ENCODE results near the gene ACSM6.

ACSM6 gene

GRCh38 chr10:95242581-95243317, 48.7 kb downstream of the ACSM6 start:
- DNase-seq = peak in 4 of 10 donors; percentile 20 to 52 (median 42)
- intact Hi-C loops (cut with DNase I) = loop anchor here (1.0 to 2.0 kb wide), 2 partner anchors 59 to 110 kb away; no protein-coding TSS in a partner anchor

- no peak for DNase-seq
- intact Hi-C loops (cut with DNase I) = loop anchor here (1.0 to 2.0 kb wide), 2 partner anchors 60 to 110 kb away; no protein-coding TSS in a partner anchor
Measured at GRCh38 chr10:95243318-95243617, 49.2 kb downstream of the ACSM6 start.

DNA sequence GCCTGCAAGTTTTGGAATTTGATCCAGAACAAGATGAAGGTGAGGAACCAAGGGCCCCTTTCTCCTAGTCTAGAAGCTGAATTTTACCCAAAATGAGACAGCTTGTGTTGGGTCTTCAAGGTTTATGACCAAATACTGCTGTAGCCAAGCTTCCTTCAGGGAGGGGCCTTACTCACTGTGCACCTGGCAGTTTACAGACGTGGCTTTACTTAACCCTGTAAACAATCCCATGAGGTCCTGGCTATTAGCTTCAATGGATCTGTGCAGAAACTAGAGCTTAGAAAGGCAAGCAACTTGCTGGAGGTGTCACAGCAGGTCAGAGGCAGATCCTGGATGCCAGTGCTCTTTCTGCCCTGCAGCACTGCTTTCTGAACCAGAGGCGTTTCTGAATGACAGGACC, 50.1 kb downstream of the ACSM6 start:
- intact Hi-C loops (cut with DNase I) = no loop called here
- no peak for DNase-seq

- no peak for DNase-seq
- intact Hi-C loops (cut with DNase I) = loop anchor here (2.0 kb wide), 1 partner anchor 117 kb away; no protein-coding TSS in a partner anchor
Measured at GRCh38 chr10:95245425-95246055, 51.5 kb downstream of the ACSM6 start.

DNA sequence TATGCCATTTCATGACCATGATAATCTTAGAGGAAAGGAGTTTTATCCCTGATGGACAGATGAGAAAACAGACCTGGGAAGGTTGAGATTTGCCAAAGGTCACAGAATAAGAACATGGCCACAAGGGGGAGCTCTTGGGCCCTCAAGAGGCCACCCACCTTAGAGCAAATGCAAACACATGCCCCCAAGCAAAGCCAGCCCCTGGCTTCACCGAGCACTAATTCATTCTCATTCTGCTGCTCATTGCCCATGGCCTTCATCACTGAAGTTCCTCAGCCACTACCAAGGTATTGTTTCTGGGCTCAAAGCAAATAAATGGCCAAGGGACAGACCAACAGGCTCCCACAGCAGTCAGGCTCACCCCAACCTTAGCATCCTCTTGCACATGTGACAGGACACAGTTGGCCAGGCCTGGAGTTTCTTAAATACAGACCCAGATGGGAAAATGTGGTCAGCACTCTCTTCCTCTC, 52.6 kb downstream of the ACSM6 start:
- intact Hi-C loops (cut with DNase I) = loop anchor here (2.0 kb wide), 1 partner anchor 116 kb away; no protein-coding TSS in a partner anchor
- peak in 5 of 10 donors; percentile 43 to 86 (median 52) for DNase-seq

- intact Hi-C loops (cut with DNase I) = loop anchor here (2.0 kb wide), 1 partner anchor 115 kb away; no protein-coding TSS in a partner anchor
- DNase-seq = no peak
Measured at GRCh38 chr10:95247200-95247880, 53.3 kb downstream of the ACSM6 start.

- DNase-seq = no peak
- intact Hi-C loops (cut with DNase I) = loop anchor here (2.0 kb wide), 1 partner anchor 115 kb away; no protein-coding TSS in a partner anchor
Measured at GRCh38 chr10:95247881-95248583, 54.0 kb downstream of the ACSM6 start.

GRCh38 chr10:95248989-95249388, 55.0 kb downstream of the ACSM6 start:
- intact Hi-C loops (cut with DNase I) = no loop called here
- DNase-seq = no peak

DNA sequence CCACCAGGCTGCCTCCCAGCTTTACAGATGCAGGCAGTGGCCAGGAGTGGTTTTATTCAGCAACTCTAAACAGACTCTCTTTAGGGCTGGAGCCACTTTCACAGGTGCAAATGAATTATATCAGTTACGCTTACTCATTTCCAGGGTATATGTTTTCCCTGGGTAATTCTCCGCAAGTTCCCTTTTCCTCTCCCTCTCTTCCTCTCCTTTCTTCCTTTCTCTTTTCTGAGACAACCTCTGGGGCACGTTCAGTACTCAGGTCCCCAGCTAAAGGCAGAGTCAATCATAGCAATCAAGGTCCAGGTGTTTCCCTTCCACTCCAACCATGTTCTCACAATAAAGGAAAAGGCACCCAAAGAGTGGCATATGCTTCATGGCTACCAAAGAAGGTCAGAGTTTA, 55.4 kb downstream of the ACSM6 start:
- intact Hi-C loops (cut with DNase I) = no loop called here
- DNase-seq = no peak

DNA sequence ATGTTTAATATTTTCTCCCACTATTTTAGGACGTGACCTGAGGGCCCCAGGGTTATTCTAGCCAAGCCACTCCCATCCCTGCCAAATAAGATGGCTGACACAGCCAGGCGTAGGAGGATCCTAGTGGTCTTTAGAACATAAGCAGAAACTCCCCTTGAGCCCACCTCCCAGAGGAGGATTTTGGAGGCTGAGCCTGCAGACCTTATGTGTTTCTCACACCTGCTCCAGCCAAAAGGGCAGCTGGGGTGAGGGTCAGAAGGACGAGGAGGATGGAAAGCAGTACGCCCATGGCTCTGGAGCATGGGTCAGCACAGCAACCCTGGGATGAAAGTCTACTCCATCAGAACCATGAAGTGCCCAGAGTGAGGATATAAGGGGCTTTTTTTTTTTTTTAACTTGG, 56.8 kb downstream of the ACSM6 start:
- no peak for DNase-seq
- intact Hi-C loops (cut with DNase I) = no loop called here

DNA sequence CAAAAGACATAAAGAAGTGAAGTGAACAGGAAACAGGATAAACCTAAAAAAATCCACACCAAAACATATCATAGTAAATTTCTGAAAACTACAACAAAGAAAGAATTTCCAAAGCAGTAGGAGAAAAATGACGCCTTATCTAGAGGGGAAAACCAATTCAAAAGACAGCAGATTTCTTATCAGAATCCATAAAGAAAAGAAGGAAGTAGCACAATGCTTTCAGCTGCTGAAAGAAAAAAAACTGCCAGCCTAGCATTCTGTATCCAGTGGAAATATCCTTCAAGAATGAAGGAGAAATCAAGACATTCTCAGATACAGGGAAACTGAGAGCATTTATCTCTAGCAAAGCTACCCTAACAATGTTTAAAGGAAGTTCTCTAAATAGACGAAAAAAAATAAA, 59.0 kb downstream of the ACSM6 start:
- intact Hi-C loops (cut with DNase I) = no loop called here
- no peak for DNase-seq

DNA sequence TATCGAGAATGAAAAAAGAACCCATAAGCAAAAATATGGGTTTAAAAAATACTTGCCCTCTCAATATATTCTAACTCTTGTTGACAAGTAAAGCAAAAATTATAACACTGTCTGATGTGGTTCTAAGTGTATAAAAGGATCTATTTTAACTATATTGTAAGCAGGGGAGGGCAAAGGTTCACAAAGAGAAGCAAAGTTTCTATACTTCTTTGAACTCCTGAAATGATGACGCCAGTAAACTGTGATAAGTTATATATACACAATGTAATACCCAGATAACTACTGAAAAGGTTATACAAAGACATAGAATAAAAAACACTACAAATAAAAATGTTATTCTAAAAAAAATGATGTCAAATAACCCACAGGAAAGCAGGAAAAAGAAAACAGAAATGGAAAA, 59.6 kb downstream of the ACSM6 start:
- no peak for DNase-seq
- intact Hi-C loops (cut with DNase I) = no loop called here

- no peak for DNase-seq
- intact Hi-C loops (cut with DNase I) = no loop called here
Measured at GRCh38 chr10:95254629-95255028, 60.6 kb downstream of the ACSM6 start.

DNA sequence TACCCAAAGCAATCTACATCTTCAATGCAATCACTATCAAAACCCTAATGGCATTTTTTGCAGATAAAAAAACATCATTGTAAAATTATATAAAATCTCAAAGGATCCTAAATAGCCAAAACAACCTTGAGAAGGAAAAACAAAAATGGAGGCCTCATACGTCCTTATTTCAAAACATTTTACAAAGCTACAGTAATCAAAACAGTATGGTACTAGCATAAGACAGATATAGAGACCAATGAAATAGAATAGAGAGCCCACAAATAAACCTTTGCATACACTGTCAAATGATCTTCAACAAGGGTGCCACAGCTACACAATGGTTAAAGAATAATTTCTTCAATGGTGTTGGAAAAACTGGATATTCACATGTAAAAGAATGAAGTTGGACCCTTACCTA, 62.2 kb downstream of the ACSM6 start:
- DNase-seq = no peak
- intact Hi-C loops (cut with DNase I) = no loop called here

- intact Hi-C loops (cut with DNase I) = no loop called here
- DNase-seq = no peak
Measured at GRCh38 chr10:95257849-95258248, 63.8 kb downstream of the ACSM6 start.

- intact Hi-C loops (cut with DNase I) = no loop called here
- DNase-seq = no peak
Measured at GRCh38 chr10:95260397-95260881, 66.4 kb downstream of the ACSM6 start.

- DNase-seq = no peak
- intact Hi-C loops (cut with DNase I) = no loop called here
Measured at GRCh38 chr10:95260909-95261552, 67.0 kb downstream of the ACSM6 start.

DNA sequence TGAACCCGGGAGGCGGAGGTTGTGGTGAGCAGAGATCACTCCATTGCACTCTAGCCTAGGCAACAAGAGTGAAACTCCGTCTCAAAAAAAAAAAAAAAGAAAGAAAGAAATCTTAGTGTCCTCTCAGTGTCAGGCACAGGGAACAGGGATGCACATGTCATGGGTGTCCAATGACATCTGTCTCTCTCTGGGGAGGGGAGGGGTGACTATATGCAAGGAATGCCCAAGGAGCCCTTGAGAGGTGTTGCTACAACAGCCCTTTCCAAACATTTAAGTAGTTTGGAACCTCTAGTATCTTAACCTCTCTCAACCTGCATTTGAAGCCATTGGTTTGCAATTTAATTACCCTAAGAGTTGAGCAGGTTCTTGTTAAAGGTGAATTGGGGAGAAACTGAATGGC, 67.9 kb downstream of the ACSM6 start:
- intact Hi-C loops (cut with DNase I) = no loop called here
- DNase-seq = no peak

GRCh38 chr10:95262763-95263518, 68.9 kb downstream of the ACSM6 start:
- no peak for DNase-seq
- intact Hi-C loops (cut with DNase I) = no loop called here
